Loucy (cell line): ENCODE data around the gene ZNF319.

Source experiments
- H2AFZ ChIP-seq: fragments of 200-600 bp; sonication (generic); 2 replicates; pipeline ENCODE4 v1.6.0; 2016; ENCODE audit warnings: antibody characterized with exemption, mild to moderate bottlenecking, low read length, moderate library complexity
- H3F3A ChIP-seq: fragments of 200-600 bp; 2 replicates; pipeline ENCODE4 v1.6.0; 2016; ENCODE audit warnings: antibody characterized with exemption, low read depth, mild to moderate bottlenecking
- H3K27me3 ChIP-seq: fragments of 200-600 bp; sonication (generic); 2 replicates; pipeline ENCODE4 v1.6.1; 2014; ENCODE audit warnings: low read length, mild to moderate bottlenecking; ENCODE audit not compliant: insufficient read depth, poor library complexity, severe bottlenecking
- H3K36me3 ChIP-seq: fragments of 200-600 bp; sonication (generic); 2 replicates; pipeline ENCODE4 v1.6.1; 2016; ENCODE audit warnings: low read length; ENCODE audit not compliant: insufficient read depth
- H3K4me1 ChIP-seq: fragments of 200-600 bp; sonication (generic); 2 replicates; pipeline ENCODE4 v1.5.1; 2014; ENCODE audit warnings: low read length, mild to moderate bottlenecking; ENCODE audit not compliant: insufficient read depth, poor library complexity, severe bottlenecking
- H3K4me2 ChIP-seq: fragments of 200-600 bp; sonication (generic); 2 replicates; pipeline ENCODE4 v1.6.0; 2014; ENCODE audit warnings: antibody characterized with exemption, low read length, low read depth, mild to moderate bottlenecking; ENCODE audit not compliant: poor library complexity, severe bottlenecking
- H3K4me3 ChIP-seq: fragments of 200-600 bp; sonication (generic); 2 replicates; pipeline ENCODE4 v1.5.1; 2014; ENCODE audit warnings: low read length, mild to moderate bottlenecking, mixed read lengths; ENCODE audit not compliant: poor library complexity, severe bottlenecking
- H3K79me2 ChIP-seq: fragments of 200-600 bp; sonication (generic); 2 replicates; pipeline ENCODE4 v1.6.1; 2014; ENCODE audit warnings: low read length; ENCODE audit not compliant: insufficient read depth
- H3K9ac ChIP-seq: fragments of 200-600 bp; sonication (generic); 2 replicates; pipeline ENCODE4 v1.6.0; 2014; ENCODE audit warnings: mild to moderate bottlenecking, low read depth, low read length, moderate library complexity; ENCODE audit not compliant: poor library complexity, severe bottlenecking
- H3K9me2 ChIP-seq: fragments of 200-600 bp; sonication (generic); replicated peaks from 2 replicates; pipeline ENCODE4 v1.6.1; 2016; ENCODE audit warnings: low read depth, low read length, mixed read lengths
- H3K9me3 ChIP-seq: fragments of 200-600 bp; sonication (generic); 2 replicates; pipeline ENCODE4 v1.6.1; 2014; ENCODE audit warnings: mild to moderate bottlenecking, antibody characterized with exemption, low read length, low read depth; ENCODE audit not compliant: insufficient read depth
- H4K20me1 ChIP-seq: fragments of 200-600 bp; sonication (generic); 2 replicates; pipeline ENCODE4 v1.6.0; 2014; ENCODE audit warnings: antibody characterized with exemption, low read length, mild to moderate bottlenecking; ENCODE audit not compliant: insufficient read depth, poor library complexity, severe bottlenecking
- EZH2phosphoT487 ChIP-seq: fragments of 200-600 bp; IDR thresholded peaks from 2 replicates; pipeline ENCODE4 v1.6.1; 2018; ENCODE audit warnings: antibody characterized with exemption, mild to moderate bottlenecking, moderate library complexity, borderline replicate concordance
- TF ChIP-seq, protein P1 (sequence below): fragments of 200-600 bp; sonication (generic); conservative IDR thresholded peaks from 2 replicates; pipeline ENCODE4 v1.5.1; 2014; ENCODE audit warnings: mild to moderate bottlenecking, antibody characterized with exemption, low read length

The ZNF319 gene

DNA sequence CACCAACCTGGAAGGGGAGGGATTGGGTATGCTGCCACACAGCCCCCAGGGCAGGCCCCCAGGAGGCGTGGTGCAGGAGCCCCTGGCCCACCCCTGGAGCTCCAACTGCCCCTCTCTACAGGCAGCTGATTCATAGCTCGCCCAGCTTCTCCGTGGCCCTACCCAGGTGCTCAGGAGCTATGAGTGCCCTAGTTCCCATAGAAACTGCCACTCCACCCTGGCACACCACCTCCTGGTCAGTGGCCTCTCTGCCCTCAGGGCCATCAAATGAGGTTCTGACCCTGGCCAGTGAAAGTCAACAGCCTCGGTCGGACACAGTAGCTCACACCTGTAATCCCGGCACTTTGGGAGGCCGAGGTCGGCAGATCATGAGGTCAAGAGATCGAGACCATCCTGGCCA is 47.6 kb downstream of the ZNF319 start:
- H3K4me1 ChIP-seq: no peaks in the 10 kb centered on the region
- H3K9ac ChIP-seq: no peak overlapping the region
- no peaks in the 10 kb centered on the region for H3K79me2 ChIP-seq
- H2AFZ ChIP-seq: no peak overlapping the region
- no peaks in the 10 kb centered on the region for H3K36me3 ChIP-seq
- TF ChIP-seq, protein P1, sequence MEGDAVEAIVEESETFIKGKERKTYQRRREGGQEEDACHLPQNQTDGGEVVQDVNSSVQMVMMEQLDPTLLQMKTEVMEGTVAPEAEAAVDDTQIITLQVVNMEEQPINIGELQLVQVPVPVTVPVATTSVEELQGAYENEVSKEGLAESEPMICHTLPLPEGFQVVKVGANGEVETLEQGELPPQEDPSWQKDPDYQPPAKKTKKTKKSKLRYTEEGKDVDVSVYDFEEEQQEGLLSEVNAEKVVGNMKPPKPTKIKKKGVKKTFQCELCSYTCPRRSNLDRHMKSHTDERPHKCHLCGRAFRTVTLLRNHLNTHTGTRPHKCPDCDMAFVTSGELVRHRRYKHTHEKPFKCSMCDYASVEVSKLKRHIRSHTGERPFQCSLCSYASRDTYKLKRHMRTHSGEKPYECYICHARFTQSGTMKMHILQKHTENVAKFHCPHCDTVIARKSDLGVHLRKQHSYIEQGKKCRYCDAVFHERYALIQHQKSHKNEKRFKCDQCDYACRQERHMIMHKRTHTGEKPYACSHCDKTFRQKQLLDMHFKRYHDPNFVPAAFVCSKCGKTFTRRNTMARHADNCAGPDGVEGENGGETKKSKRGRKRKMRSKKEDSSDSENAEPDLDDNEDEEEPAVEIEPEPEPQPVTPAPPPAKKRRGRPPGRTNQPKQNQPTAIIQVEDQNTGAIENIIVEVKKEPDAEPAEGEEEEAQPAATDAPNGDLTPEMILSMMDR: no peak
- TF ChIP-seq EZH2phosphoT487: no peak
- H3K27me3 ChIP-seq: no peaks in the 10 kb centered on the region
- no peaks in the 10 kb centered on the region for H3K9me3 ChIP-seq
- no peak overlapping the region for H3K4me2 ChIP-seq
- H3K4me3 ChIP-seq: no peak overlapping the region
- H4K20me1 ChIP-seq: no peaks in the 10 kb centered on the region
- H3F3A ChIP-seq: no peaks in the 10 kb centered on the region
- H3K9me2 ChIP-seq: no peaks in the 10 kb centered on the region

DNA sequence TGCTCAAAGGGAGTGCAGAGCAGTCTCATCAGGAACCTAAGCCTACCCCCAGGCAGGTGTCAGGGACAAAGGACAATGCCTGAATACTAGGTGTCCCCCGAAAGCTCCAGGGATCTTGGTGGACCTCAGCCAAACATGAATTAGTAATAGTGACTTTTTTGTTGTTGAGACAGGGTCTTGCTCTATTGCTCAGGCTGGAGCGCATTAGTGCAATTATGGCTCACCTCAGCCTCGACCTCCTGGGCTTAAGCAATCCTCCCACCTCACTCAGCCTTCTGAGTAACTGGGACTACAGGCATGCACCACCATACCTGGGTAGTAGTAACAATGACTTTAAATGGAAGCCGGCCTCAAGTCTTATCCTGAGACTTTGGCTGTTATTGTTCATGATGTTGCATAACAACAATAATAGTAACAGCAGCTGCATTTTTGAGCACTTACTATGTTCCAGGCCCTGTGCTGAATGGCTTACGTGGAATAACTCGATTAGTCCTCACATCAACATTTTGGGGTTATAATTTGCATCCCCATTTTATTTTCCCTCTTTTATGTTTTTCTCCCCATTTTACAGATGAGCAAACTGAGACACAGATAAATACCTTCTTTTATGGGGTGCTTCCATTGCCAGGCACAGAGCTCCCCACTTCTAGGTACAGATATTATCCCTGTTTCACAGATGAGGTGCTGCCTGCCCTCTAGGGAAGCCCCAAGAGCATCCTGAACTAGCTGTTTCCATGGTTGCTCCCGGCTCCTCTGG is 49.1 kb downstream of the ZNF319 start:
- Histone ChIP-seq H3K79me2 (no peaks in the 10 kb centered on the region), H3K4me1 (no peaks in the 10 kb centered on the region), H3K4me2 (no peak overlapping the region), H2AFZ (no peak overlapping the region), H3K9ac (no peak overlapping the region), H3K27me3 (no peaks in the 10 kb centered on the region), H4K20me1 (no peaks in the 10 kb centered on the region), H3F3A (no peaks in the 10 kb centered on the region), H3K36me3 (no peaks in the 10 kb centered on the region), H3K9me2 (no peaks in the 10 kb centered on the region), H3K9me3 (no peaks in the 10 kb centered on the region), H3K4me3 (no peak overlapping the region)
- TF ChIP-seq, protein P1: no peak
- no peak for TF ChIP-seq EZH2phosphoT487

DNA sequence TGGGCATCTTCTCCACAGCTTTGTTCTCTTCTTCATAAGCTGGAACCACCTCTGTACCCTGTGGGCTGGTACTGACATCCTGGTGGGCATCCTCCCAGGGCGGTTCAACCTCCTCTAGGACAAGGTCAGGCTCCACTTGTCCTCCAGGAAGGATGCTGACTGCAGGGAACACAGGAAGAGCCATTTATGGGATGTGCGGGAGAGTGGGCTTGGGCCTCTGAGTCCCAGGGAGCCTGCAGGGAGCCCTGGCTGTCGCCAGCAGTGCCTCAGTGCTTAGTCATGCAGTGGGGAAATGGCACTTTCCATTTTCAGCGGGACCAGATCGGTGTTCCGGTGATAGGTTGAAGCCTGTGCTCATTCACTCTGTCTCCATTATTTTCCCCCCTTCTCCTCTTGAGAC is 50.1 kb downstream of the ZNF319 start:
- Histone ChIP-seq H4K20me1 (no peaks in the 10 kb centered on the region), H3F3A (no peaks in the 10 kb centered on the region), H3K36me3 (no peaks in the 10 kb centered on the region), H3K9me3 (no peaks in the 10 kb centered on the region), H3K9ac (no peak overlapping the region), H3K9me2 (no peaks in the 10 kb centered on the region), H2AFZ (no peak overlapping the region), H3K4me1 (no peaks in the 10 kb centered on the region), H3K4me3 (no peak overlapping the region), H3K4me2 (no peak overlapping the region), H3K79me2 (no peaks in the 10 kb centered on the region), H3K27me3 (no peaks in the 10 kb centered on the region)
- TF ChIP-seq, protein P1: no peak
- TF ChIP-seq EZH2phosphoT487: no peak
